ENCODE results near the gene ZNF761. TPM values are rescaled to one million over a fixed set of nuclear protein-coding genes. Genes with fewer than 3 reads are reported as not detected.
"Not testable (repeated sequence)": the region's sequence is repeated elsewhere in the genome, so short reads cannot be mapped to it uniquely, and the experiment has no call there.

The ZNF761 gene
- 8.2 TPM for polyA plus RNA-seq (2012; ENCODE audit: insufficient read depth, insufficient read length)

DNA sequence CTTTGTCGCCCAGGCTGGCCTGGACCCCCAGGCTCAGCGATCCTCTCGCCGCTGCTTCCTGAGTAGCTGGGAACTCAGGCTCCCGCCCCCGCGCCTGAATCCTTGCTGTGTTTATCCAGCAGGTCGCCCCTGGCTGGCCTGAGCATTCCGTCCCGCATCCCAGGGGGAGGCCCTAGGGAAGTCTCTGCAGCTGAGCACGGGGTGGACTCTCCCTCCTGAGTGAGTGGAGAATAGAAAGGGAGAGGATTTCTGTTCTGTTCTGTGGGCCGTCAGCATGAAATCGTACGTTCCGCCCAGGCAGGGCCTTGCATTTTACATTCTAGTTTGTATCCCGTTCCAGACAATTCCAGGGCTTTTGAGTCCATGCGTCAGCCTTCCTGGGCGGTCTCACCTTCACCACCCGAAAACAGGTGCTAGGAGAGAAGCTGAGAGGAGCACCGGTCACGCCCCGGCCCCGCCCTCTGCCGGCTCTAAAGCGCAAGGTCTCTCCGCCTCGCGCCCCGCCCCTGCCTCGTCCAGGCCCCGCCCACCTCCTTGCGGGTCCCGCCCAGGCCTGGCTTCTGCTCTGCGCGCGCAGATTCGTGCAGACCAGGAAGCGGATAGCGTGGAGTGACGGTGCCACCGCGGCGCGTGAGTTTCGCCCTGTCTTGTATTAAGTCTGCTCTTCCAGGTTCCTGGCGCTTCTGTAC is at the start of gene ZNF761:
TSS of gene ZNF761 (plus strand) at position 586 of the 689 bp plus-strand sequence. CDS start 15,285 bp downstream, outside the sequence.
- peak; percentile 81 for DNase-seq (ENCODE audit: low read depth, low spot score)
- peak within 1 kb of the TSS; percentile 82 for H3K4me3 ChIP-seq (ENCODE audit: low read length)

DNA sequence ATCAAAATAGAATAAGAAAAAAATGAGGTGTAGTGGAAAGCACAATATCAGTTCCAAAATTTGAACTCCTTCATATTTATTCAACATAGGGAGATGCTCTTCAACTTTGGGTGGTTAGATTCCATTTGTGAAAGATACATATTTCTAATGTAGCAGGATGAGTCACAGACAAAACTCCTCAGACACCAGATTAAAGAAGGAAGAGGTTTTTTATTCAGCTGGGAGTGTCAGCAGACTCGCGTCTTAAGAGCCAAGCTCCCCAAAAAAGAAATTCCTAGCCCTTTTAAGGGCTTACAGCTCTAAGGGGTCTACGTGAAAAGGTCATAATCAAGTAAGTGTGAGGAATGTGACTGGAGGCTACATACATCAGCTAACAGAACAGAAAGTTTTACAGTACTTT is 43.6 kb upstream of the ZNF761 start:
- DNase-seq (ENCODE audit: low read depth, low spot score), result no peak
- no peak overlapping the region for H3K4me3 ChIP-seq (ENCODE audit: low read length)

DNA sequence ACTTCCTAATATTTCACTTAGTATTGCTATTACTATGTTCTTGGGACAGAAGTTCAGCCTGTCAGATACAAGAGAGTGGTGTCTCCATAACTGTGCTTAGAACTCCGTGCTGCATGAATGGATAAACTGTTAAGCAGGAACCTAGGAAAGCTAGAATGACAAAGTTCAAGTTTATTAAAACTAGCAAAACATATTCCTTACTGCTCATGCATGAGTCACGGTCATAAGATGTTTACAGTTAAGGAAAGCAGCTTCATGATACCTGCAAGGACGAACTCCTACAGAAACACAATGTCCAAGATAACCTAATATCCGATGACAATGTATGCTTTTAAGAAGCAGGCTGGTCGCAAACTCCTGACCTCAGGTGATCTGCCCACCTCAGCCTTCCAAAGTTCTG is 42.9 kb upstream of the ZNF761 start:
- H3K4me3 ChIP-seq (ENCODE audit: low read length), result no peak overlapping the region

DNA sequence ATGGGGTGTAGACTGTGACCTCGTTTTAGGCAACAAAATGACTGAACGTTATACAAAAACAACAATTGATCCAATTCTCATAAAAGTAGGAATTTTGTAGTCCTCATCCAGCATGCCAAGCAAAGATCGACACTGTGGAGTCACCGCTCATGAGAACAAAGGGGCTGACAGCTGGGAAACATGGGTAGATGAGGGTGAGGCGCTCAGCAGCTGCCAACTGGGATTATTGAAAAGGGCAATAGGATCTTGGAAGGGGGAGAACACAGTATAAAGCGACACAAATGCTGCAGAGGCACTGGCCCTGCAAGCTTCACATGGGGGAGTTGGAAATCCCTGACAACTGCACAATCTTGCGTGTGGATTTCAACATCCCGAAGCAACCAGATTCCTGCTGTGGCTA is 42.2 kb upstream of the ZNF761 start:
- no peak for DNase-seq (ENCODE audit: low read depth, low spot score)
- no peak overlapping the region for H3K4me3 ChIP-seq (ENCODE audit: low read length)

More for the DNA sequence above, 42.9 kb upstream of the ZNF761 start:
- no peak for DNase-seq (ENCODE audit: low read depth, low spot score)

DNA sequence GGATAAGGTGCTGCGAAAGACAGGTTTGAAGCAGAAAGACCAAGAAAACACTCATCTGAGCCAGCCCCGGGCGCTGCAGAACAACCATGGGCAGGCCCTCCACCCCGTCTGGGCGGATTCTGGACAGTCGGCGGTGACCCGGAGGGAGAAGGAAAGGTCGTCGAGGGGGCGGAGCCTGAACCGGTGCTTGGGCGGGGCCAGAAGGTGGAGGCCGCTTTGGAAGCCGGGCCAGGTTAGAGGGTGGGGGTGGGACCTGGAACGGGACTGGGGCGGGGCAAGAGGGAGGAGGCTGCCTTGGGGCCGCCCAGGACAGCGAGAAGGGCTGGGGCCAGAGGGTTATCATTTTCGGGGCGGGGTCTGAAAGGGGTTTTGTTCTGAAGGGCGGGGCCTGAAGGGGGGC is 41.8 kb upstream of the ZNF761 start:
- no peak overlapping the region for H3K4me3 ChIP-seq (ENCODE audit: low read length)
- no peak for DNase-seq (ENCODE audit: low read depth, low spot score)

DNA sequence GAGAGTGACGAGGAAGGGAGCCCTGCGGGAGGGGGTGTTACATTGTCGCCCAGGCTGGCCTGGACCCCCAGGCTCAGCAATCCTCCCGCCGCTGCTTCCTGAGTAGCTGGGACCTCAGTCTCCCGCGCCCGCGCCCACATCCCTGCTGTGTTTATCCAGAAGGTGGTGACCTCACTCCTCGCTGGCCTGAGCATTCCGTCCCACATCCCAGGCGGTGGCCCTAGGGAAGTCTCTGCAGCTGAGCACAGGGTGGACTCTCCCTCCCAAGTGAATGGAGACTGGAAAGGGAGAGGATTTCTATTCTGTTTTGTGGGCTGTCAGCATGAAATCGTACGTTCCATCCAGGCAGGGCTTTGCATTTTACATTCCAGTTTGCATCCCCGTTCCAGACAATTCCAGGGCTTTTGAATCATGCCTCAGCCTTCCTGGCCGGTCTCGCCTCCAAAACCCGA is 37.2 kb upstream of the ZNF761 start:
- no peak for DNase-seq (ENCODE audit: low read depth, low spot score)
- peak overlapping the region; percentile 80 for H3K4me3 ChIP-seq (ENCODE audit: low read length)

DNA sequence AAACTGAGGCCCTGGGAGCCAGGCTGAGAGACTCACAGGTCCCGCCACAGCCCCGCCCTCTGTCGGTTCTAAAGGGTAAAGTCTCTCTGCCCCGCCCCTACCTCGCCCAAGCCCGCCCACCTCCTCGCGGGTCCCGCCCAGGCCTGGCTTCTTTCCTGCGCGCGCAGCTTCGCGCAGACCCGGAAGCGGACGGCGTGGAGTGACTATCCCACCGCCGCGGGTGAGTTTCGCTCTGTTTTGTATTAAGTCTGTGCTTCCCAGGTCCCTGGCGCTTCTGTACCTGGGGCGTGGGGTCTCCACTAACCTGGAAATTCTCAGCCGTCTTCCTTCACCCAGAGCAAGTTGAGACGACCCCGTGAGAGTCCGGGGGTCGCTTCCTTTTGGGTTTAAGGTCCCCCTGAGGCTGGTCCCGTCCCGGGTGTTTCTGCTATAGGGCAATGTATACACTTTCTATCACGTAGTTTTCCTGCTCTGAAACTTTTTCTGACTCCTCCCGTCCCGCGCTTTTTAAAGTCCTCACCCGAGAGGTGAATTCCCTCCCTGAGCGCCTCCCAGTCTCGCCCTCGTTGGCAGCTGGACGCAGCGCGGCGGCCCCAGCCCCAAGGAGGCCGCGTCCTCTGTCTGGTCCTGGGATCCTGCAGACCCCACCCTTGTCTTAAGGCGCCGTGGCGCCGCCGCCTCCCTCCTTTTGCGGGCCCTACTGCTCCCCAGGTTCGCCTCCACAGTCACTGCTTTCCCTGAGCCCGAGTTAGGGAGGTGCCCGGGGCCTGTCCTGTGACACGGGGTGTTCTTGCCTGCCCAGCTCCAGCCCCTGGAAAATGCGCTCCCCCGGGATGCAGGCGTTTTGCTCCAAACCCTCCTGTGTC is 36.6 kb upstream of the ZNF761 start, which contains the start of gene ZNF765:
TSS of gene ZNF765 (plus strand) at position 176 of the 866 bp plus-strand sequence. CDS start 2,867 bp downstream, outside the sequence.
- DNase-seq (ENCODE audit: low read depth, low spot score), result peak; percentile 83
- H3K4me3 ChIP-seq (ENCODE audit: low read length), result peak within 1 kb of the TSS; percentile 80

DNA sequence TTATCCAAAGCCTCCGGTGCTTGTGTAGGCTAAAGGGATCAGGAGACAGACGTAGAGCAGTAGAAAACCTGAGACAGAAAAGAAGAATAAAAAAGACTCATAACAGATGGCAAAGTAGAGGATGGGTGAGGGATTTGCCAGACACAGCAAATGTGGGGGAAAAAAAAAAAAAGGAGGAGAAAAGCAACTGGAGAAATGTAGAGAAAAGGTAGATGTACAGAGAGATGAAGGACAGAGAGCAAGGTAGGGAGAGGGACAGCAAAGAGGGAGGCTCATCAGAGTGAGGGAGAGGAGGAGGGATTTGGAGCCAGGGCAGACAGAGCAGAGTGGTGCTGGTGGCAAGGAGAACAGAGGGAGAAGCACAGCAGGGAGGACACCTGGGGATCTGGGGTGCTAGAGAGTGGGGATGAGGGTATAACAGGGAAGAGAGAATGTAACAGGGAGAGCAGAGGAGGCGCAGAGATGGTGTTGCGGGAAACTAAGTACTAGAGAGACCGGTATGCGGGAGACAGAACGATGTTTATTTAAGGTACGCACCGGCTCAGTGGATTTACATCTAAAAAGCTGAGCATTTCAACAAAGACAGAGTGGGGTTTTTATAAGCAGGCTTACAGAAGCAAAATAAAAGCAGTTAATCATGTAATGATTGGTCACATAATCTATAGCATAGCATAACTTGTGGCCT is 35.8 kb upstream of the ZNF761 start:
- not testable (repeated sequence) for DNase-seq (ENCODE audit: low read depth, low spot score)

DNA sequence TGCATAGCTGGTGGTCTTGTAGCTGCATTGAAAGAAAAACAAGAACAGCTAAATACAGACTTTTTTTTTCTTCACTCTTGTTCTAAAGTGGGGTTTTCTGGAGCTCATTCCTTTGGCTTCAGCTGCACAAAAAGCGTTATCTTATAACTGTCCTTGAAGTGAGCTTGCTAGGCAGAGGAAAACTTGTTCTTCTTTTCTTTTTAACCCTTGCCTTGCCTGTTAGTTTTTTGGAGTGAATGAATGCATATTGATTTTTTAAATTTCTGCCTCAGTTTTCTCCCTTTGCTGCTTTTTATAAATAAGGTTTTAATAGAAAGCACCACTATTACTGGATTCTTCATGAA is 35.3 kb upstream of the ZNF761 start:
- no peak overlapping the region for H3K4me3 ChIP-seq (ENCODE audit: low read length)

More for the DNA sequence above, 35.8 kb upstream of the ZNF761 start:
- peak overlapping the region; percentile 80 for H3K4me3 ChIP-seq (ENCODE audit: low read length)

DNA sequence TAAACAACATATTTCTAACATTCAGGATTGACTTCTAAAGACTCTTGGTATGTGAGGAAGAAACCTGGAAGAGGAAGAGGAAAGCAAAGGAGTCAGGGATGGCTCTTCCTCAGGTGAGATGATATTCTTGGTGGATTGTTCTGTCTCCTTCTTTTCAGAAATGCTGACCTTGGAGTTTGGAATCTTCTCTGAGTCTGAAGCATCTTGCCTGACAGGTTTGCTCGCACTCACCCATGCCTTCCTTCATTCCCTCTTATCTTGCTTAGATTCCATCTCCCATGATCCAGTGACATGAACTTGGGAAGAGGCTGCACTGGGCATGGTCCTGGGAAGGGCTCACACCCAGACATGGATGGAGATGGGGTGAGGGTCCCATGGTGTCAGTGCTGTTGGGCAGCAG is 33.9 kb upstream of the ZNF761 start:
- DNase-seq (ENCODE audit: low read depth, low spot score); H3K4me3 ChIP-seq (ENCODE audit: low read length): not testable (repeated sequence)

More for the DNA sequence above, 35.3 kb upstream of the ZNF761 start:
- DNase-seq (ENCODE audit: low read depth, low spot score), result no peak

DNA sequence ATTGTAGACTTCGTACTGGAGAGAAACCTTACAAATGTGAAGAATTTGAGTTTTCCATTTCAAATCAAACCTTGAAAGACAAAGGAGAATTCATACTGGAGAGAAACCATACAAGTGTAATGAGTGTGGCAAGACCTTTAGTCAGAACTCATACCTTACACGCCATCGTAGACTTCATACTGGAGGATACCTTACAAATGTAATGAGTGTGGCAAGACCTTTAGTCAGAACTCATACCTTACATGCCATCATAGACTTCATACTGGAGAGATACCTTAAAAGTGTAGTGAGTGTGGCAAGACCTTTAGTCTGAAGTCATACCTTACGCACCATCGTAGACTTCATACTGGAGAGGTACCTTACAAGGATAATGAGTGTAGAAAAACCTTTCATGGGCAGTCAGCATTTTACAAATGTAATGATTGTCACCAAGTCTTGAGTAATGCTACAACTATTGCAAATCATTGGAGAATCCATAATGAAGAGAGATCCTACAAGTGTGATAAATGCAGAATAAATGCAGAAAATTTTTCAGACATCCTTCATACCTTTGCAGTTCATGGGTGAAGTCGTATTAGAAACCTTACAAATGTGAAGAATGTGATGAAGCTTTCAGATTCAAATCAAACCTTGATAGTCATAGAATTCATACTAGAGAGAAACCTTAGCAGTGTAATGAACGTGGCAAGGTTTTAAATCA is 22.1 kb upstream of the ZNF761 start:
- no peak overlapping the region for H3K4me3 ChIP-seq (ENCODE audit: low read length)
- no peak for DNase-seq (ENCODE audit: low read depth, low spot score)

DNA sequence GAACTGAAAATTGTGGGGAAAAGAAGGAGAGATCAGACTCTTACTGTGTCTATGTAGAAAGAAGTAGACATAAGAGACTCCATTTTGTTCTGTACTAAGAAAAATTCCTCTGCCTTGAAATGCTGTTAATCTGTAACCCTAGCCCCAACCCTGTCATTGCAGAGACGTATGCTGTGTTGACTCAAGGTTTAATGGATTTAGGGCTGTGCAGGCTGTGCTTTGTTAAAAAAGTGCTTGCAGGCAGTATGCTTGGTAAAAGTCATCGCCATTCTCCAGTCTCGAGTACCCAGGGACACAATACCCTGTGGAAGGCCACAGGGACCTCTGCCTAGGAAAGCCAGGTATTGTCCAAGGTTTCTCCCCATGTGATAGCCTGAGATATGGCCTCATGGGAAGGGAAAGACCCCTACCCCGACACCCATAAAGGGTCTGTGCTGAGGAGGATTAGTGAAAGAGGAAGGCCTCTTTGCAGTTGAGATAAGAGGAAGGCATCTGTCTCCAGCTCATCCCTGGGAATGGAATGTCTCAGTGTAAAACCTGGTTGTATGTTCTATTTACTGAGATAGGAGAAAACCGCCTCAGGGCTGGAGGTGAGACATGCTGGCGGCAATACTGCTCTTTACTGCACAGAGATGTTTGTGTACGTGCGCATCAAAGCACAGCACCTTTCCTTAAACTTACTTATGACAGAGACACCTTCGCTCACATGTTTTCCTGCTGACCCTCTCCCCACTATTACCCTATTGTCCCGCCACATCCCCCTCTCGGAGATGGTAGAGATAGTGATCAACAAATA is 11.1 kb upstream of the ZNF761 start:
- DNase-seq (ENCODE audit: low read depth, low spot score); H3K4me3 ChIP-seq (ENCODE audit: low read length): not testable (repeated sequence)

DNA sequence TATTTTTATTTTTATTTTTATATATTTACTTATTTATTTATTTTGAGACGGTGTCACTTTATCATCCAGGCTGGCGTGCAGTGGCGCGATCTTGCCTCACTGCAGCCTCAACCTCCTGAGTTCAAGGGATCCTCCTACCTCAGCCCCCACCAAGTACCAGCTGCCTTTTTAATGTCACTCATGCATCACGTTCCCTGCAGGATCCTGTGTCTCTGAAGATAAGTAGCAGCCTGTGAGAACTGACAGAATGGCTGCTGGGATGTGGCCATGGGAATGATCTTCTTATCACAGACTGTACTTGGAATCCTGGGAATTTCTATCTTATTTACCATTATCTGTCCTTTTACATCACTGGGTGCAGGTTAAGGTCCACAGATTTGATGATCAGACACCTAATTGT is 9.2 kb upstream of the ZNF761 start:
- DNase-seq (ENCODE audit: low read depth, low spot score), result no peak
- no peak overlapping the region for H3K4me3 ChIP-seq (ENCODE audit: low read length)

DNA sequence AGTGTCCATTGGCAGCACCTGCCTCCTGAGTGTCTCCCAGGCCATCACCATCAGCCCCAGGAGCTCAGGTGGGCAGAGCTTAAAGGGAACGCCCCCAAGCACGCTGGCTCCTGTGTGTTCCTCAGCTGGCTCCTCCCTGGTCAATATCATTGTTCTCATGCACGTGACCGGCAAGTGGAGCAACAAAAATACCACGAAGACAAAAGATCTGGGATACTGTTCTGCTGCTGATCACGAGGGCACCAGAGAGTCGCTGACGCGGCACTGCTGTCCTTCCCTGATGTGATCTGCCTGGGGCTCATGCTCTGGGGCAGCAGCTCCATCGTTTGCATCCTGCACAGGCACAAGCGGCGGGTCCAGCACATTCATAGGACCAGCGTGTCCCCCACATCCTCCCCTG is 8.7 kb upstream of the ZNF761 start:
- not testable (repeated sequence) for DNase-seq (ENCODE audit: low read depth, low spot score); H3K4me3 ChIP-seq (ENCODE audit: low read length)

DNA sequence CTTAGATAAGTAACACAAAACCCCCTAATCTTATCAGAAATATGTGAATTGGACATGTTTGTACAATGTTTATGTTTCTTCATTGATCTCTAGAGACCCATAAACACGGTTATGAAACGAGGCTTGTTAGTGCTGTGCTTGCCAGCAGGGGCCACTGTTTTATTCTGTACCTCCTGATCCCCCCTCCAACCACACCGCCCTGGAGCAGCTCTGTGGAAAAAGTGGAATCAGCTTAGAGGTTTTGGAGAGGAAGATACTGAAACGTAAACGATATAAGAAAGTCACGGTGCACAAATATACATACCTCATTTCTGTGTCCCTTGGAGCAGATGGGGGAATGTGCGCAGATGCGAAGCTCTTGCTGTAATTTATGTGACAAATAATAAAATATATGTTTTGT is 8.1 kb upstream of the ZNF761 start:
- DNase-seq (ENCODE audit: low read depth, low spot score); H3K4me3 ChIP-seq (ENCODE audit: low read length): not testable (repeated sequence)

DNA sequence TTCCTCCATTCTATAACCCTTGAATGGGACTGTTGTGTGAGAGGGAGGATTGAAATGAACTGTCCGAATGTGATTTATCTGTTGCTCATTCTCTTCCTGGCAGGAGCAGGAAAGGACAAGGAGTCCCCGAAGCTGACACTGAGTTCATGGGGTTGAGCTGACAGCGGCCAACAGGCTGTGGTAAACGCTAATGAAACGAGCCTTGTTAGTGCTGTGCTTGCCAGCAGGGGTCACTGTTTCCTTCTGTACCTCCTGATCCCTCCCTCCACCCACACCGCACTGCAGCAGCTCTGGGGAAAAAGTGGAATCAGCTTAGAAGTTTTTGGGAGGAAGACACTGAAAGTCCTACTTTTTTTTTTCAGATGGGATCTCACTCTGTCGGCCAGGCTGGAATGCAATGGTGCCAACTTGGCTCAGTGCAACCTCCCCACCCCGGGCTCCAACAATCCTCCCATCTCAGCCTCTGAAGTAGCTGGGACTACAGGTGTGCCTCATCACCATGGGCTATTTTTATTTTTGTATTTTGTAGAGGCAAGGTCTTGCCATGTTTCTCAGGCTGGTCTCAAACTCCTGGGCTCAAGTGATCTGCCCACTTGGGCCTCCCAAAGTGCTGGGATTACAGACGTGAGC is 6.7 kb upstream of the ZNF761 start:
- H3K4me3 ChIP-seq (ENCODE audit: low read length), result no peak overlapping the region
- DNase-seq (ENCODE audit: low read depth, low spot score), result peak; percentile 30

DNA sequence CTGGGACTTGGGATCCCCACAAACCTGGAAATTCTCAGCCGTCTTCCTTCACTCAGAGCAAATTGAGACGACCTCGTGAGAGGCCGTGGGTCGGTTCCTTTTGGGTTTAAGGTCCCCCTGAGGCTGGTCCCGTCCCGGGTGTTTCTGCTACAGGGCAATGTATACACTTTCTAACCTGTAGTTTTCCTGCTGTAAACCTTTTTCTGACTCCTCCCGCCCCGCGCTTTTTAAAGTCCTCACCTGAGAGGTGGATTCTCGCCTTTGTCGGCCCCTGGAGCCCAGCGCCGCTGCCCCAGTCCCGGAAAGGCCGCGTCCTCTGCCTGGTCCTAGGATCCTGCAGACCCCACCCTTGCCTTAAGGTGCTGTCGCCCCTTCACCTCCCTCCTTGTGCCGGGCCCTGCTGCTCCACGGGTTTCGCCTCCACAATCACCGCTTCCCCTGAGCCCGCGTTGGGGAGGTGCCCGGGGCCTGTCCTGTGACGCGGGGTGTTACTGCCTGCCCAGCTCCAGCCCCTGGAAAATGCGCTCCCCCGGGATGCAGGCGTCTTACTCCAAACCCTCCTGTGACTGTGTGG is 391 bp downstream of the ZNF761 start:
- no peak for DNase-seq (ENCODE audit: low read depth, low spot score)
- H3K4me3 ChIP-seq (ENCODE audit: low read length), result peak overlapping the region; percentile 82

Data from Jurkat, Clone E6-1 (cell line).